OCI-LY7 (cell line): ENCODE data around the gene GALNT17. TPM values are rescaled to one million over a fixed set of nuclear protein-coding genes. Genes with fewer than 3 reads are reported as not detected.

Experiments used
- BruUV-seq: library from RNA; stranded (reverse); fragments of 400-500 nt; replicated peaks from 2 replicates; lab custom pipeline; 2021; lab: Mats Ljungman, UMichigan
- CTCF ChIA-PET: fragments of 300-600 bp; sonication (Branson Sonifier 250); formaldehyde crosslinking; loops from one replicate; lab custom pipeline; 2022; ENCODE audit warnings: antibody characterized with exemption; ENCODE audit not compliant: unreplicated experiment; lab: Charles Lee
- POLR2A ChIA-PET: fragments of 300-600 bp; sonication (Branson Sonifier 250); formaldehyde crosslinking; loops from one replicate; lab custom pipeline; 2022; ENCODE audit warnings: antibody characterized with exemption; lab: Charles Lee
- DNase-seq: peaks from one replicate; pipeline ENCODE4 v3.0.0-alpha.2; 2015; ENCODE audit warnings: low spot score
- H2AFZ ChIP-seq: fragments of 200-600 bp; sonication (generic), shearing (Covaris generic); 2 replicates; pipeline ENCODE4 v1.6.1; 2014; ENCODE audit warnings: mild to moderate bottlenecking, antibody characterized with exemption, low read length, moderate library complexity
- H3K27ac ChIP-seq: fragments of 200-600 bp; sonication (generic); 2 replicates; pipeline ENCODE4 v1.5.1; 2014; ENCODE audit warnings: mixed run types, low read depth, mild to moderate bottlenecking, moderate library complexity, low read length, inconsistent platforms; ENCODE audit not compliant: poor library complexity, severe bottlenecking
- H3K36me3 ChIP-seq: fragments of 200-600 bp; sonication (generic); 2 replicates; pipeline ENCODE4 v1.6.1; 2014; ENCODE audit warnings: mild to moderate bottlenecking, antibody characterized with exemption, low read length, moderate library complexity, mixed read lengths; ENCODE audit not compliant: insufficient read depth
- H3K4me1 ChIP-seq: fragments of 200-600 bp; sonication (generic); 2 replicates; pipeline ENCODE4 v1.5.1; 2014; ENCODE audit warnings: mild to moderate bottlenecking, low read length; ENCODE audit not compliant: insufficient read depth, poor library complexity, severe bottlenecking
- H3K4me2 ChIP-seq: fragments of 200-600 bp; sonication (generic); 2 replicates; pipeline ENCODE4 v1.6.1; 2014; ENCODE audit warnings: mild to moderate bottlenecking, low read length
- H3K4me3 ChIP-seq: fragments of 200-600 bp; sonication (generic); 2 replicates; pipeline ENCODE4 v1.5.1; 2014; ENCODE audit warnings: mild to moderate bottlenecking, low read depth, low read length; ENCODE audit not compliant: poor library complexity, severe bottlenecking
- H3K79me2 ChIP-seq: fragments of 200-600 bp; sonication (generic); 2 replicates; pipeline ENCODE4 v1.6.1; 2016; ENCODE audit warnings: low read depth, mild to moderate bottlenecking, low read length, moderate library complexity, mixed read lengths; ENCODE audit not compliant: insufficient read depth
- H3K9me2 ChIP-seq: fragments of 200-600 bp; sonication (generic); 2 replicates; pipeline ENCODE4 v1.6.1; 2016; ENCODE audit warnings: mild to moderate bottlenecking, low read length, mixed read lengths; ENCODE audit not compliant: insufficient read depth
- H3K9me3 ChIP-seq: fragments of 200-600 bp; sonication (generic); 2 replicates; pipeline ENCODE4 v1.6.1; 2014; ENCODE audit warnings: mild to moderate bottlenecking, mixed run types, low read length, mixed read lengths
- H4K20me1 ChIP-seq: fragments of 200-600 bp; sonication (generic); 2 replicates; pipeline ENCODE4 v1.6.1; 2014; ENCODE audit warnings: mild to moderate bottlenecking, antibody characterized with exemption, low read length, moderate library complexity, mixed read lengths; ENCODE audit not compliant: insufficient read depth
- CTCF ChIP-seq: fragments of 200-600 bp; sonication (generic); conservative IDR thresholded peaks from 2 replicates; pipeline ENCODE4 v1.5.1; 2014; ENCODE audit warnings: mild to moderate bottlenecking, antibody characterized with exemption, low read length, moderate library complexity, mixed read lengths
- EZH2phosphoT487 ChIP-seq: fragments of 200-600 bp; sonication (generic); IDR thresholded peaks from 2 replicates; pipeline ENCODE4 v1.6.1; 2018; ENCODE audit warnings: low read depth, borderline replicate concordance, mild to moderate bottlenecking, mixed run types, antibody characterized with exemption, low read length, moderate library complexity, mixed read lengths
- intact Hi-C: fragments of 100-400 bp; cut with micrococcal nuclease; formaldehyde crosslinking; loops from one replicate; pipeline ENCODE4 v1.10.0; 2022; ENCODE audit not compliant: unreplicated experiment
- total RNA-seq, 2 experiments: library from RNA; depleted of rRNA in 1 of 2; stranded (reverse); fragments of >200 nt in 1 of 2; shearing (Covaris generic) in 1 of 2; gene quantifications; 2 replicates each; pipeline ENCODE4 v1.2.3, GENCODE V29; 2014 to 2022

The GALNT17 gene
- total RNA-seq, 2 experiments from 2014 or later, result not detected

- ChIA-PET CTCF (no interaction called here), POLR2A (interaction anchor here (0.6 kb wide), 1 partner anchor 31 kb away, joined by 3 read pairs; no protein-coding TSS in a partner anchor)
- DNase-seq, result no peak
These were observed 427.1 kb downstream of the GALNT17 start for GRCh38 chr7:71558806-71559613.

GRCh38 chr7:71560354-71560995, 428.5 kb downstream of the GALNT17 start:
- intact Hi-C loops, result no loop called here
- H3K4me3 ChIP-seq, result no peak overlapping the region
- ChIA-PET POLR2A (no interaction called here), CTCF (no interaction called here)
- no peaks in the 10 kb centered on the region for H3K9me3 ChIP-seq
- no peak overlapping the region for H3K4me2 ChIP-seq
- H3K27ac ChIP-seq, result no peak overlapping the region
- H3K36me3 ChIP-seq, result no peaks in the 10 kb centered on the region
- no peaks in the 10 kb centered on the region for H4K20me1 ChIP-seq
- BruUV-seq, result no TSS peak
- DNase-seq, result no peak
- TF ChIP-seq EZH2phosphoT487 (no peak), CTCF (no peak)
- H3K9me2 ChIP-seq, result no peaks in the 10 kb centered on the region
- no peaks in the 10 kb centered on the region for H3K79me2 ChIP-seq
- no peak overlapping the region for H2AFZ ChIP-seq
- no peaks in the 10 kb centered on the region for H3K4me1 ChIP-seq

More at GRCh38 chr7:71558806-71559613, 427.1 kb downstream of the GALNT17 start:
- no peaks in the 10 kb centered on the region for H3K9me3 ChIP-seq
- no peaks in the 10 kb centered on the region for H4K20me1 ChIP-seq
- H3K79me2 ChIP-seq, result no peaks in the 10 kb centered on the region
- TF ChIP-seq EZH2phosphoT487, result no peak
- no peak for TF ChIP-seq CTCF
- H3K4me1 ChIP-seq, result no peaks in the 10 kb centered on the region
- BruUV-seq, result no TSS peak
- intact Hi-C loops, result no loop called here
- no peak overlapping the region for H2AFZ ChIP-seq
- H3K9me2 ChIP-seq, result no peaks in the 10 kb centered on the region
- no peak overlapping the region for H3K4me2 ChIP-seq
- no peak overlapping the region for H3K4me3 ChIP-seq
- no peaks in the 10 kb centered on the region for H3K36me3 ChIP-seq
- H3K27ac ChIP-seq, result no peak overlapping the region

- intact Hi-C loops, result no loop called here
- ChIA-PET POLR2A (no interaction called here), CTCF (no interaction called here)
- no TSS peak for BruUV-seq
- H3K36me3 ChIP-seq, result no peaks in the 10 kb centered on the region
- TF ChIP-seq CTCF, result no peak
- no peak for TF ChIP-seq EZH2phosphoT487
- no peaks in the 10 kb centered on the region for H3K79me2 ChIP-seq
- no peaks in the 10 kb centered on the region for H3K4me1 ChIP-seq
- no peak overlapping the region for H3K4me3 ChIP-seq
- DNase-seq, result no peak
- H4K20me1 ChIP-seq, result no peaks in the 10 kb centered on the region
- H3K27ac ChIP-seq, result no peak overlapping the region
- H2AFZ ChIP-seq, result no peak overlapping the region
- no peaks in the 10 kb centered on the region for H3K9me2 ChIP-seq
- no peak overlapping the region for H3K4me2 ChIP-seq
- no peaks in the 10 kb centered on the region for H3K9me3 ChIP-seq
These were observed 431.3 kb downstream of the GALNT17 start for GRCh38 chr7:71563276-71563675.
